NCI-H187 treated with DMSO at 0.1 percent for 48 hours (cell line): Measurements from ENCODE around the gene BCAR3.
A peak's percentile ranks its signal among the peaks of the same experiment; 100 is the strongest.
"Not testable (repeated sequence)": the region's sequence is repeated elsewhere in the genome, so short reads cannot be mapped to it uniquely, and the experiment has no call there.

Experiments used
- DNase-seq: peaks from one replicate; lab custom pipeline; 2025; lab: John Stamatoyannopoulos, UW

BCAR3 gene

DNA sequence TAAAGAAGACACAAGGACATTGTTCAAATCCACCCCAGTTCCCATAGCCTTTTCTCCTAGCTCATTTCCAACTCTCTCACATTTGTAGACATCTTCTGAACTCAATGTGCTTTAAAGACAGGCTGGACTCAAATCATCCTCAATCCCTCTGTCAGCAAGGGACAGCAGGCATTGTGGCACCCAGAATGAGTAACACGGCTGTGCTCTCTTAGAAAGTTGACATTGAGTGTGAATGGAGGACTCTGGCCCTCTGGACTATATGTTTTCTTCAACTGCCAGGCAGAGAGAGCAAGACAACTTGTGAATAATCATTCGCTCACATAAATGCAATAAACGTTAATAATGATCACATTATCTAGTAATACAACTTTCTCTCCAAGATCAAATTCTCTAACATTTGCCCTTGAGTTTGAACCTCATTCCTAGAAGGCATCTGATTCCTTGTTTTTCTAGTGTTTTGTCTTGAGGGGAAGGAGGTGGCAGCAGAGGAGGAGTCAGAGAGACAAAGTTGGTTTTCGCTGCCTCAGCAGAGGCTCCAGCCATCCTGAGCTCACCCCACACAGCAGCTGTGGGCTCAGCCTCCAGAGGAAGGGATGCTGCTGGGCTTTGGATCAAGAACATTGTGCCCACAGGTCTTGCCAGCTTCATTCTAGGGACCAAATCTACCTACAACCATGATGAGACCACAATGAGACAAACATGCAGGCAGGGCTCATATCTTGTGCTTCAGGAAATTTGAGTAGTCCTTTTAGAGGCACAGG is 85.1 kb downstream of the BCAR3 start:
- DNase-seq: no peak

DNA sequence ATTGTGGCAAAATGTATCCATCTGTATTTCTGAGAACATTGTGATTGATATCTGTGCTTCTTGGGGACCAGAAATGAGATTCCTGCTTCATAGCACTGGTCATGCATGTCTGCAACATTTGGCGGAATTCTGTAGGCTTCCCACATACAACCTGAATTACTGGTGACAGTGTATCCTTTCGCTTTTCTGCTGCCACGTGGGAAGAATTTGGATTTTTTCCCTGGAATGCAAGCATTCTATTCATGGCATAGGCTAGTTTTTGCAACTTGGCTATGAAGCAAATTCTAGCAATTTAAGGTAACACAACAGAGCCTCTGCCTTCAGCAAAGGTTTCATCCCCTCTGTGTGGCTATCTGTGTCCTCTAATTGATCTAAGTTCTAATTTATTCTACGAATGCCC is 85.9 kb downstream of the BCAR3 start:
- no peak for DNase-seq

GRCh38 chr1:93595266-93595665 is 86.4 kb downstream of the BCAR3 start:
- DNase-seq: no peak

DNA sequence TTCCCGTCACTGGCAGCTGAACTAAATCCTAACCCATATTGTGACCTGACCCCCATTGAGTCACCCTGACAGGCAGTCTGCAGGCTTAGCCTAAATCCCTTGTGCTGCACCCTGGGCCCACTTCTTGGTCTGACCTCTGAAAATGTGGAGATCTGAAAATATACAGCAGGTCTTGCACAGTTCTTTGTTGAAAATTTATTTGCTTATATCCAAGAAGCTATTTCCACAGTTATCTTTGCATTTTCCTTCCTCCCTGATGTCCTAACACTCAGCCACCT is 87.1 kb downstream of the BCAR3 start:
- no peak for DNase-seq

GRCh38 chr1:93593854-93594602 is 87.6 kb downstream of the BCAR3 start:
- DNase-seq: no peak

DNA sequence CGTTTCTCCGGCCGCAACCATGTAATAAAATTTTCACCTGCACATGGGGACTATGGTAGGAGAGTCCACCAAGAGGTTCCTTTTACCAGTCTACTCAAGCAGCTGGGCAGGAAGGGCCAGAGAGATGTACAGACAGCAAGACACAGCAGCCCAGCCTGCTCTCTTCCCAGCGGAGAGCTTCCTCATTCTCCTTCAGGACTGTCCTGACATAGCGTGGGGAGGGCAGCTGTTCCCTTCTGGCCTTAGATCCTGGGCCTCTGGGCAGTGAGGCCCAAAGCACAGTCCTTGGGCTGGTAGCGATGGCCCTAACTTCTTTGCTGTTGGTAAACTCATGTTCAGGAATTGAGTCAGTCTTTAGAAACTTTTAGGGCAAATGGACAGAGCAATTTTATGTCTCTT is 89.1 kb downstream of the BCAR3 start:
- no peak for DNase-seq

DNA sequence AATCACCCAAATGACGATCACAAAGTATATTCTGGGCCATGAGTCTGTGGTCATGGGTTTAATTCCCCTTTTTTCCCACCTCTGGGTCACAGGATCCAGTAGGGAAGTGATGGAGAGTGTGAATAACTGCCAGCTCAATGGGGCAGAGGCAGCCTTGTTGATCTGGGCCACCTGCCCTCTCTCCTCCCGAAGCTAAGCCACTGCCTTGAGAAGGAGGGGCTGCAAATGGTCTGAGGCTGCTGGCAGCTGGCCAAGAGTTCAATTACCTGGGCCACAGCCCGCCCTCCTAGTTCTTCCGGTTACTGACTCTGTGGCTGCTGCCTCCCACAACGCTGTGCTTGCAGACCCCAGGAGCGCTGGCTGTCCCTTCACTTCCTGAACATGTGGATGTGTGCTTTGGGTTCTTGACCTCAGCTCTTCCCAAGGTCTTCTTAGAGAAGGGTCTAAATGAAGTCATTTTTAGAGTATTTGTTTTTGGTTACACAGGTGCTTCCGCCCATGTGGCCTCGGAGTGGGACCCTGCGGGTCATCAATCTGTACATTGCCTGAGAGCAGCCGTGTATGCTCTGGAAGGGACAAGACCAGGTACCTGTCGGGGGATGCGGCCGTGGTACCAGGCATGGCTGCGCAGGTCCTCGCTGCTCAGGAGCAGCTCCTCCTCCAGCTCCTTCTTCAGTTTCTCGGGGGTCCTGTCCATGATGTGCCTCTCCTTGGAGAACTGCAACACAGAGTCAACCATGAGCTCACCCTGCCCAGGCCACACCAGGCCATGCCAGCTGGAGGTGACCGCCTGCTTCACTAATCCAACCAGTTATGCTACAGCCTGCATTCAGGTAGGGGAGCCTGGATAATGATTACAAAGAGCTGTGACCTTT is 89.7 kb downstream of the BCAR3 start:
- DNase-seq: peak; percentile 88

DNA sequence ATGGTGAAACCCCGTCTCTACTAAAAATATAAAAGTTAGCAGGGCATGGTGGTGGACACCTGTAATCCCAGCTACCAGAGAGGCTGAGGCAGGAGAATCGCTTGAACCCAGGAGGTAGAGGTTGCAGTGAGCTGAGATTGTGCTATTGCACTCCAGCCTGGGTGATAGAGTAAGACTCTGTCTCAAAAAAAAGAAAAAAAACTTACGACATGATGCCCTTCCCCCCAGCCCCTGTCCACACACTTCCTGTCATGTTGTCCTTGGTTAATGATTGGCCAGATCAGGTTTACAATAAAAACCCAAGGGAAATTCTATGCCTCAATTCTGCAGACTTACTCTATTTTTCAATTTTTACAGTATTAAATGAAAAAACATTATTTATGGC is 90.4 kb downstream of the BCAR3 start:
- not testable (repeated sequence) for DNase-seq

DNA sequence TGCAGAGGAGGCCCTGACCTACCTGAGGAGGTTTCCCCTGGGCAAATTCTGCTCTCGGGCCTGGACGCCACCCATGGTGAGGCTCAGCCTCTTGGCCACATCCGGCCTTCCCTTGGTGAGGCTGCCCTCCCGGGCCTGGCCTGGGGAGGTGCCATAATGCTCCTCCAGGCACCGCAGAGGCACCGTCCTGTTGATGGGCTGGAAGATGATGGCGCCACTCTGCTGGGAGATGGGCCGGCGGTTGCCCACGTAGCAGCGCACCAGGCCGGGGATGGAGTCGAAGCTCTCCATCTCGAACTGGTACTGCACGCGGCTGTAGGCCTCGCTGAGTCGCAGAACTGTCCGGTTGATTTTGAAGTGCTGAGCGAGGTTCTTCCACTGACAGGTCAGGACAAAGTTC is 92.7 kb downstream of the BCAR3 start:
- no peak for DNase-seq

DNA sequence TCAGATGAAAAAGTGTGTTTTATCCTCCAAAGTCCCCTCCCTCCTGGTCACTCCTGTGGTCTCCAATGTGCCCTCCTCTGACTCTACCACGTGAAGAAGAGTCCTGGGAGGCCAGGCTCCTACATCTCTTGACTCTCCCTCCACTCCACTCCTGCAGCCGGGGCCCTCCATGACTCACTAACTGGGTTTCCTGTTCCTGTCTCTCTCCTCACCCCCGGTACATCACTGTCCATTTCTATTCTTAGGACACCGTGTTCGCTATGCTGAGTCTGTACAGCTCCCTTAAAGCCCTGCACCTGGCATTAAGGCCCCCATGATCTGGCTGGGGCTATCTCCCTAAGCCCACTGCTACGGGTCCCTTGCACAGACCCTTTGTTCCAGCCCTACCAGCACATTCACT is 93.4 kb downstream of the BCAR3 start:
- DNase-seq: no peak

- DNase-seq: no peak
Measured at GRCh38 chr1:93587354-93587753, 94.3 kb downstream of the BCAR3 start.

DNA sequence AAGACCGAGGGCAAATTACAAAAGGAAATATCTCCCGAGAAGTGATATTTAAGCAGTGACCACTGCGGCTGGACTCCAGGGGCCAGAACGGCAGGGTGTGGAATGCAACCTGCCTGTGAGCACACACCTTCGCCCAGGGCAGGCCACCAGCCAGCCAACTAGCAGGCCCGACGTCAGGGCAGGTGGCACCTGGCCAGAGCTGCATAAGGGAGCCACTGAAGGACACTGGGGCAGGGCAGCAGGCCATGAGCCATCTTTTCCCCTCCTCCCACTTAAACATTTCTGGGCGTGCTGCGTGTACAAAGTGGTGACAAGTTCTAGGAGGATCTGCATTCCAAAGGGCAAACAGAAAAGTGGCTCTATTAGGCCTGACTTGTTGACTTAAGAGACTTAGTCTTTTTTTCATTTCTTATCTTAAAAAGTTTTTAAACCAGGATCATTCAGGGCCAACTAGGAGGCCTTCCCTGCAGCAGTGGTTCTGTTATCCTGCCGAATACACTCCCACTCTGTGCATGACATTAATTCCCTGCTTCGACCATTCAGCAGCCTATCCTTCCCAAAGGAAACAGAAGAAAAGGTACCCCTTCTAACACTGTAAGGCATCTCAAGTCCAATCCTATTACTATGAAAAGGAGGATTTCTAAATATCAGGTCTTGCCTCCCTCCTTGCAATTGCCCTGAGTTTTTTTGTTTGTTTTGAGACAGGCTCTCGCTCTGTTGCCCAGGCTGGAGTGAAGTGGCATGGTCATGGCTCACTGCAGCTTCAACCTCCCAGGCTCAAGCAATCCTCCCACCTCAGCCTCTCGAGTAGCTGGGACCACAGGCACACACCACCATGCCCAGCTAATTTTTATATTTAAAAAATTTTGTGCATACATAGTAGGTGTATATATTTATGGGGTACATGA is 96.3 kb downstream of the BCAR3 start:
- DNase-seq: no peak

GRCh38 chr1:93584261-93585003 is 97.2 kb downstream of the BCAR3 start:
- no peak for DNase-seq

- no peak for DNase-seq
Measured at GRCh38 chr1:93581917-93582850, 99.5 kb downstream of the BCAR3 start.

DNA sequence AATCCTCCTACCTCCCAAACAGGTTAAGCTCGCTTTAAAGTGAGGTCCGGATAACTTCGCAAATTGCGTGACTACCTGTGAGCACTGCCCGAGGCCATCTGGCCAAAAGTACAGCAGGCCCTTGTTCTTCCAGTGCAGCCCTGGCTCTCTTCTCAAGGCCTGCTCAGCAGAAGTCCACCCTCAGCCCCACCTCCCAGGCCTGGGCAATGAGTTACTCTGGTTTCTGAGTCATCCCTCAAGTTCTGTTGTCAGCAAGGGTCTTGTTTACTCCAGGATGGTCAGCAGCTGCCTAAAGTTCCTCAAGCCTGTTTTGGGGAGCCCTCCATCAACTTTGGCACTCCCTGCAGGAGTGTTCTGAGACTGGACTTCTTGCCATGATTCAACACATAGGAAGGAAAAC is 101.7 kb downstream of the BCAR3 start:
- DNase-seq: no peak

DNA sequence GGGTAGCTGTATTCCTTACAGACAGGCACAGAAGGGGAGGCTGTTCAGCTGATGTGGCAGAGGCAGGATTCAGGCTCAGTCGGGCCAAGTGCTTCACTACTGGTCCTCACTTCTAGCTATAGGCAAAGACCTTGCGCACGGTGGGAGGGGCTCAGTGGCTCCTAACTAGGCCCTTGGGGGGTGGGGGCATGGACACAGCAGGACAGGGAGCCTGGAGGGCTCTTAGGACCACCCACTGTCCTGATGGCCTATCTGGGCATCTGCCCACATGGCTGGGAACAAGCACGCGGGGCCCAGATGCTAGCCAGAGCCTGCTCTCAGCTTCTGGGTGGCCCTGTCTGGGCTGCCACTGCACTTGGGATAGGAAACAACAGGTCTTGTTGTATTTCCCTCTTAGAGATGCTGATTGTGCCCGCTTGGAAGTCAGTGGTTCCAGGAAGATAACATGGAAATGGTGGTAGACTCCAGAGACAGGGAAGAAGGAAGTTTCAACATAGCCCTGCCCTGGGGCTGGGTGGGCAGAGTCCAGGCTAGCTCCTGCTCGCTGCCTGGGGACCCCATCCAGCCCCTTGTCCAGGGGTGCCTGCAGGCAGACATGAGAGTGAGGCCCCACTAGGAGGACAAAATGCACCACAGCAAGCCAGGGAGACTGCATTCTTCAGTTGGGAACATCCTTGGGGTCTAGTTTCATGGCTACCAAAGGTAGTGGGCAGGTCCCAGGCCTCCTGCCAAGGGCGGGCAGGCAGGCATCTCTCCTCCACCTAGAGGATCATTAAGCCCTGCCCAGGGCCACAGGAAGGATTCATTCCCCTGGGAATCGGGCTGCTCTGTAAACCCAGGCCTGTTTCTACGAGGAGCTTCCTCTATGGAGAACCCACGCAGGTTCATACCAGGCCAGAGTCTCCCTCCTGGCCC is 102.5 kb downstream of the BCAR3 start:
- no peak for DNase-seq

- DNase-seq: no peak
Measured at GRCh38 chr1:93578433-93578830, 103.2 kb downstream of the BCAR3 start.

GRCh38 chr1:93577536-93578432 is 103.9 kb downstream of the BCAR3 start:
- DNase-seq: no peak
